ENCODE measurements around the gene EMILIN3.

- TF ChIP-seq POLR2A (IDR thresholded peaks at IDR 0.05) = no peak
- TF ChIP-seq CTCF (IDR thresholded peaks at IDR 0.05 in 8 of 11, conservative IDR thresholded peaks at IDR 0.05 in 3 of 11) = no peak
Measured at GRCh38 chr20:41355598-41356203, 10.9 kb downstream of the EMILIN3 start.
